Measurements from ENCODE around the gene PLEKHA7. TPM values are rescaled to one million over a fixed set of nuclear protein-coding genes. Genes with fewer than 3 reads are reported as not detected.

The PLEKHA7 gene
- total and polyA plus RNA-seq, 2 of the 4 experiments (the other 2 are of a cell fraction): 0.12 TPM; not detected in 1

DNA sequence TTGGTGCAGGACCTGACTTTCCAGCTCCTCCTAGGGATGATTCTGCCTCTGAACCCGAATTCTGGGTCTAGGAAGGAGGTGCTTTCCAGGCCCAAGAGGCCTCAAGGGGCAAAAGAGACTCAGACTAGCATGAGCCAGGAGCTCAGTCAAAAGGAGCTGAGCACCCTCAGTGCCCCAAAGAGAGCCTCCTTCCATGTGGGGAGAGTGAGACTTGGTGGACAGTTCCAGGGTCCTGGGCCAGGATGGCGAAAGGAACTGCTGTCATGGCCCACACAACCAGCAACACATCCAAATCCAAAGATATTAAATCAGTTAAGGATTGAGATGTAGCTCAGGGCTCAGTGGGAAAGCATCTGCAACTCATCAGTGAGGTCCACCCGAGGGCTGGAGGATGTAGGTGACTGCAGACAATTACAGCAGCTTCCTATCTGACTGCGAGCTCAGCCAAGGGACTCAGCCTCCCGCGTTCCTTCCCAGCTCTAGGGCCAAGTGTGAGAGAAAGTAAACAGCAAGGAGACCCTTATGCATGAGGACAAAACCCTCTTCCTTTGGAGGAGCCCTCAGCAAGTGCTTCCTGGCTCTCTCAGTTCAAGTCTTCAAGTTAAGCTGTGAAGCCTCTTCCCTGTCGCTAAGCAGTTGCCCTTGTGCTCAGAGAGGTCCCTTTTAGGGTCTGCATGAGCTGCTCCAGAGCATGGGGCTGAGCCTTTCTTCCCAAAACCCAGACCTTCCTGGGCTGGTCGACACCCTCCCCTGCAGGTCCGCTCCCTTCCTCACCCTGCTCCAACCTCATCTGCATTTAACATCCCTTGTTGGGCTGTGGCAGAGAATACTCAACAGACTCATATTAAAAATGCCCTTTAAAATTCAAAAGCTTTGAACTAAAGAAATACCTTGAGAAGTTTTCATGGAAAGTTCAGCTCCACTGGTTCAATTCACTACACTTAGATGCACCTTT, 240.0 kb downstream of the PLEKHA7 start:
- Histone ChIP-seq H3K4me1 (ENCODE audit: control insufficient read depth, insufficient read depth, low read length) (no peaks in the 10 kb centered on the region; the same call in 1 of the 2 replicates), H3K27ac (ENCODE audit: insufficient read depth, low read length) (no peak overlapping the region), H3K14ac (replicated peaks; ENCODE audit: low read depth, low read length) (no peak overlapping the region), H4K5ac (ENCODE audit: low read depth, low read length) (no peak overlapping the region), H3K56ac (ENCODE audit: extremely low read depth, insufficient read depth, low read length) (no peak overlapping the region), H3K4me3 (ENCODE audit: insufficient read depth, low read depth, low read length) (no peak overlapping the region), H3K4me2 (ENCODE audit: low read depth, low read length) (no peak overlapping the region), H4K91ac (ENCODE audit: insufficient read depth, low read depth, low read length) (no peak overlapping the region), H2AK9ac (replicated peaks; ENCODE audit: low read depth, low read length, poor library complexity) (no peak overlapping the region), H3K9me3 (ENCODE audit: control insufficient read depth, insufficient read depth, low read length) (no peaks in the 10 kb centered on the region), H2BK20ac (ENCODE audit: low read depth, low read length) (no peak overlapping the region), H3K18ac (ENCODE audit: low read depth, low read length) (no peak overlapping the region), H4K20me1 (ENCODE audit: insufficient read depth, low read length) (no peaks in the 10 kb centered on the region), H3K36me3 (ENCODE audit: control insufficient read depth, insufficient read depth, low read length) (no peaks in the 10 kb centered on the region), H2AFZ (replicated peaks; ENCODE audit: low read length, poor library complexity) (no peak overlapping the region), H2BK5ac (ENCODE audit: low read depth, low read length, poor library complexity, severe bottlenecking) (no peak overlapping the region), H2BK15ac (ENCODE audit: low read depth, low read length) (no peak overlapping the region), H3K9me1 (ENCODE audit: insufficient read depth, low read length) (no peaks in the 10 kb centered on the region), H4K8ac (ENCODE audit: low read depth in 2 of 2, low read length in 2 of 2) (no peak overlapping the region), H3K23ac (ENCODE audit: low read depth, low read length) (no peak overlapping the region), H2AK5ac (ENCODE audit: low read depth, low read length) (no peak overlapping the region), H3K4ac (ENCODE audit: low read depth, low read length) (no peak overlapping the region), H2BK120ac (ENCODE audit: low read depth, low read length) (no peak overlapping the region), H3K79me1 (ENCODE audit: low read depth in 1 of 2, low read length in 2 of 2) (no peaks in the 10 kb centered on the region), H3K9ac (ENCODE audit: low read depth, low read length) (no peak overlapping the region), H3K27me3 (ENCODE audit: control insufficient read depth, insufficient read depth, low read length) (peaks cover 45% of the 10 kb centered on the region)
- TF ChIP-seq, protein P1, sequence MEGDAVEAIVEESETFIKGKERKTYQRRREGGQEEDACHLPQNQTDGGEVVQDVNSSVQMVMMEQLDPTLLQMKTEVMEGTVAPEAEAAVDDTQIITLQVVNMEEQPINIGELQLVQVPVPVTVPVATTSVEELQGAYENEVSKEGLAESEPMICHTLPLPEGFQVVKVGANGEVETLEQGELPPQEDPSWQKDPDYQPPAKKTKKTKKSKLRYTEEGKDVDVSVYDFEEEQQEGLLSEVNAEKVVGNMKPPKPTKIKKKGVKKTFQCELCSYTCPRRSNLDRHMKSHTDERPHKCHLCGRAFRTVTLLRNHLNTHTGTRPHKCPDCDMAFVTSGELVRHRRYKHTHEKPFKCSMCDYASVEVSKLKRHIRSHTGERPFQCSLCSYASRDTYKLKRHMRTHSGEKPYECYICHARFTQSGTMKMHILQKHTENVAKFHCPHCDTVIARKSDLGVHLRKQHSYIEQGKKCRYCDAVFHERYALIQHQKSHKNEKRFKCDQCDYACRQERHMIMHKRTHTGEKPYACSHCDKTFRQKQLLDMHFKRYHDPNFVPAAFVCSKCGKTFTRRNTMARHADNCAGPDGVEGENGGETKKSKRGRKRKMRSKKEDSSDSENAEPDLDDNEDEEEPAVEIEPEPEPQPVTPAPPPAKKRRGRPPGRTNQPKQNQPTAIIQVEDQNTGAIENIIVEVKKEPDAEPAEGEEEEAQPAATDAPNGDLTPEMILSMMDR (conservative IDR thresholded peaks at IDR 0.05; ENCODE audit: low read depth, low read length): no peak
- TF ChIP-seq FOS (IDR thresholded peaks at IDR 0.05; ENCODE audit: low read depth, low read length) (no peak), MAFK (IDR thresholded peaks at IDR 0.05; ENCODE audit: low read depth, low read length) (no peak), MAZ (IDR thresholded peaks at IDR 0.05; ENCODE audit: borderline replicate concordance, low read depth, low read length) (no peak), RAD21 (IDR thresholded peaks at IDR 0.05; ENCODE audit: low read length) (no peak), SMC3 (IDR thresholded peaks at IDR 0.05; ENCODE audit: low read depth, low read length) (no peak), NFE2L2 (IDR thresholded peaks at IDR 0.05; ENCODE audit: low read depth, low read length) (no peak)
- TF ChIP-seq, protein P2, sequence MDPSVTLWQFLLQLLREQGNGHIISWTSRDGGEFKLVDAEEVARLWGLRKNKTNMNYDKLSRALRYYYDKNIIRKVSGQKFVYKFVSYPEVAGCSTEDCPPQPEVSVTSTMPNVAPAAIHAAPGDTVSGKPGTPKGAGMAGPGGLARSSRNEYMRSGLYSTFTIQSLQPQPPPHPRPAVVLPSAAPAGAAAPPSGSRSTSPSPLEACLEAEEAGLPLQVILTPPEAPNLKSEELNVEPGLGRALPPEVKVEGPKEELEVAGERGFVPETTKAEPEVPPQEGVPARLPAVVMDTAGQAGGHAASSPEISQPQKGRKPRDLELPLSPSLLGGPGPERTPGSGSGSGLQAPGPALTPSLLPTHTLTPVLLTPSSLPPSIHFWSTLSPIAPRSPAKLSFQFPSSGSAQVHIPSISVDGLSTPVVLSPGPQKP (IDR thresholded peaks at IDR 0.05; ENCODE audit: borderline replicate concordance, low read depth, low read length): no peak
- in situ Hi-C loops (cut with MboI; ENCODE audit: low sequenced_read_pairs): no loop called here
- no peak for DNase-seq
- dilution Hi-C loops (cut with HindIII; ENCODE audit: low sequenced_read_pairs, unreplicated experiment): no loop called here
- POLR2A ChIA-PET (ENCODE audit: unreplicated experiment): interaction anchor here (0.6 kb wide), 1 partner anchor 14 kb away, joined by 3 read pairs; no protein-coding TSS in a partner anchor
- ATAC-seq (ENCODE audit: low read depth): no peak
- intact Hi-C loops (cut with micrococcal nuclease): no loop called here
- CTCF ChIA-PET: interaction anchor here (0.5 to 2.3 kb wide), 3 partner anchors 9 to 34 kb away, joined by 3 to 7 read pairs (median 3); no protein-coding TSS in a partner anchor
- no TSS peak for BruUV-seq (replicated peaks)
- WGBS, 2 experiments (ENCODE audit: extremely low coverage in 2 of 2, insufficient read length in 1 of 2): 45% methylated on average over 4 of the region's 9 CpGs; no CpG with 5 or more reads in 1 of the 2 experiments
